GM18498 (cell line): ENCODE measurements around the gene SHH.

ENCODE experiments used
- ATAC-seq: cut with Tn5 transposase; IDR thresholded peaks from one replicate; pipeline ENCODE4 v1.9.1; 2021; ENCODE audit warnings: mild to moderate bottlenecking, moderate library complexity; ENCODE audit not compliant: unreplicated experiment

SHH gene

DNA sequence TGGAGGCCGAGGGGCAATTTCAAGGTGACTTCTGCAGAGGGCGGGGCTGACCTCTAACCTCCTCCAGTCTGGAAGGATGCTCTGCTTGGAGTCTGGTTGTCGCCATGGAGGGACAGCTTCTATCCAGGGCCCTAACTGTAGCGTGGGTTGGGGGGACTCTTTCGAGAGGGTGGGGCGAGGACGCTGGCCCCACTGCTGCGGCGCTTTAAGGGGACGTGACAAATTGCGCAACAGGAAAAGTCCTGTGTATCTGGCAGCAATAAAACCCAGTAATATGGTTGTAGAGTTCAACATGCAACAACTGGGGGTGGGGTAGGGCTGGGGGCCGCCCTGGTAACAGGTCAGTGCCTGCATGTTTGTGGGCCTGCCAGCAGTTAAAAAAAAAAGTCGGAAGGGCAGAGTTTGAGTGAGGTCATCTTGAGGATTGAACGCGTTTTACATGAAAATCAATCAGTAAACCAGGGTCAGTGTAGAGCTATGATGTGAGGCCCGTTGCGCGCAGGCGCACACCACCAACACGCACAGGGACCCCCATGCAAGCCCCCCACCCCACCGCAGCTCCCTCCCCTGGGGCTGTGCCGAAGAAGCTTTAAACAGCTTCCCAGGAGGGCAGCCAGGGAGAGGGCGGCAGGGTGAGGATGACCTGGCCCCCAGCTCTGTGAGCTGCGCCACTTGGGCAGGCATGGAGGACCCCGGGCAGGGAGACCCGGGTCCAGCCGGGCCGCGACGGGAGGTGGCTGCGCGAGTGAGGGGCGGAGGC, 4.3 kb downstream of the SHH start:
- no peak for ATAC-seq

DNA sequence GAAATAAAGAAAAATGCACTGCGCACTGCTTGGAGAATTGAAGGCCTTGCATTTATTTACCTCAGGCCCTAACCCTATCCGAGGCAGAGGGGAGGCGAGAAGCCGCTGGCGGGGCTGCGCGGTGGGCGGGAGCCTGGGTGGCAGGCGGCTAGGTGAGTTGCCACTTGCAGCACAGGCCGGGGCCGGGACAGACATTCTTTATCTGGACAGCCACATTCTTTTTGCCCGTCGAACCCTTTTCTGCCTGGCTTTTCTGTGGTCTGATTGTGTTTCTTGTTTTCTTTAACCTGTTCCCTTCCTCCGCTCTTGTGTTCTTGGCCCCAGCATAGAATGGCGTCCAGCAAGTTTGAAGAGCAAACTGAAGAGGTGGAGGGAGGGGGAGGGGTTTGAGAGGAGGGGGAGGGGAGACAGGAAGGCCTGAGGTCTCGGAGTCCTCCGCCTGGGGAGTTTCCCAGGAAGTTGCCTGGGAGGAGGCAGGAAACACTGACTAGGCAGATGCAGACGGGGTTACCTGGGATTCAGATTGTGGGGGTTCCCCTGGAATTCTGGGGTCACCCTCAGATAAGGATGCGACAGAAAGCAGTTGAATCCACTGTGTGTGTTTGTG, 5.1 kb downstream of the SHH start:
- no peak for ATAC-seq

DNA sequence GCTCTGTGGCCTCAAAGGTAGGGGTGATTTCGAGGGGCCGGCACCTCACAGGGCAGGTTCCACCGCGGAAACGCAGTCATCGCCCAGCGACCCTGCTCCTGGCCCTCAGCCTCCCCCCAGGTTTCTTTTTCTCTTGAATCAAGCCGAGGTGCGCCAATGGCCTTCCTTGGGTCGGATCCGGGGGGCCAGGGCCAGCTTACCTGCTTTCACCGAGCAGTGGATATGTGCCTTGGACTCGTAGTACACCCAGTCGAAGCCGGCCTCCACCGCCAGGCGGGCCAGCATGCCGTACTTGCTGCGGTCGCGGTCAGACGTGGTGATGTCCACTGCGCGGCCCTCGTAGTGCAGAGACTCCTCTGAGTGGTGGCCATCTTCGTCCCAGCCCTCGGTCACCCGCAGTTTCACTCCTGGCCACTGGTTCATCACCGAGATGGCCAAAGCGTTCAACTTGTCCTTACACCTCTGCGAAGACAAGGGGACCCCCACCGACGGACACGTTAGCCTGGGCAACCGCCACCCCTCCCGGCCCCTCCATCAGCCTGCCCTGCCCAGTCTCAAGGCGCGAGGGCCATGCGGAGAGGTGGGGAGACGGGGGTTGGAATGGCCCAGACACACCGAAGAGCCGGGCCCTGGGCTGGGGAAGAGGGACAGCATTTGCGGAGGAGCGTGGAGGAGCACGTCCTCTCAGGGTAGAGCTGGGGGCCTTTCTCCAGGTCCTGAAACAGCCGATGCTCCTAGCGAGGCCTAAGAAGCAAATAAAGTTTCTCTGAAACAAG, 6.0 kb downstream of the SHH start:
- ATAC-seq = no peak

DNA sequence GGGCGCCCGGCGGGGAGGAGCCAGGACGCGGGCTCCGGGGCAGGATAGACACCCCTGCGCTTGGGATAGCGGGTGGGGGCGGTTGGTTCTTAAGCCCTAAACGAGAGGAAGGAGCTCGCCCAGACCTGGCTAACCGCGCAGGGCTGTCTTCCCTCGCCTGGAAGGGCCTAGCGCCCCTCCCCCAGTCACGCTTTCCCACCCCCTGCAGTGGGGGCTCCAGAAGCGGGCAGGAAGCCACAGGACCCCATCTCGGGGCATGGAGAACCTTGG, 6.5 kb downstream of the SHH start:
- ATAC-seq = peak; percentile 0

DNA sequence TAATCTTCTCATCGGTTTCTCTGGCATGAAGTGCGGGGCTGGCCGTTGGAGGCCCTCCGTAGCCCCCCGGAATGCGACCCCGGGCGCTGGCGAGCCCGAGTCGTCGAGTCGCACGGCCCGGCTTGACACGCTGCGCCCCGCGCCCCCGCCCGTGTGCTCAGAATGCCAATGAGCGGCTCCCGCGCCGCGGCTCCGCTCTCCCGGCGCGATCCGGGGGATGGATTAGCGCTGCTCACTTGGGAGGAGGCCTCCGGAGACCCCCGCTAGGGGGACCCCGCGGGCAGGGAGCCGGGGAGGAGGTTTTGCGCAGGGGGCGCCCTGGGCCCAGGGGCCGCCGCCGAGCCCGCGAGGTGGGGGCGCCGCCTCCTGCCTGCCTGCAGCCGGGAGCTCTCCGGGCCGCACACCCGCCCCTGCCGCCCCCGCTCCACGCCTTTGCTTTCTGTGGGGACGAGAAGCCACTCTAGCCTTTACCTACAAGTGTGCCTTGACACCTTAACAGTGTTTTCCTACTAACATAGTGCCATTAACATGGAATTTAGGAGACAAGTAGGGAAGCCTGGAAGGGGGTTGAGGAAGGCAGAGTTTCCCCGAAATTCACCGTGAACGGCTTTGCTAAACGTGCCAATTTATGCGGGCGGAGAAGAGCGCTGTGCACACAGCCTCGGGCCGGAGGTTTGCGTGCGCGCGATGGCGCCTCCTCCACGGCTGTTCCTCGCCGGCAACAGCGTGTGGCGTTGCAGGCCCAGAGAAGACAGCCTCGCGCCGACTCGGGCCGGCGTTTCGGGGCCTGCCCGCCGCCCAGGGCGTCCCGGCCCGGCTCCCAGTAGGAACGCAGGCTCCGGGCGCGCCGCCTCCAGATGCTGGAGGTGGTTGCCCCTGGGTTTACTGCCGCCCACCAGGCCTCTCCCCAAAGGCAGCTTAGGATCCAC, 7.1 kb downstream of the SHH start:
- peak; percentile 68 for ATAC-seq

DNA sequence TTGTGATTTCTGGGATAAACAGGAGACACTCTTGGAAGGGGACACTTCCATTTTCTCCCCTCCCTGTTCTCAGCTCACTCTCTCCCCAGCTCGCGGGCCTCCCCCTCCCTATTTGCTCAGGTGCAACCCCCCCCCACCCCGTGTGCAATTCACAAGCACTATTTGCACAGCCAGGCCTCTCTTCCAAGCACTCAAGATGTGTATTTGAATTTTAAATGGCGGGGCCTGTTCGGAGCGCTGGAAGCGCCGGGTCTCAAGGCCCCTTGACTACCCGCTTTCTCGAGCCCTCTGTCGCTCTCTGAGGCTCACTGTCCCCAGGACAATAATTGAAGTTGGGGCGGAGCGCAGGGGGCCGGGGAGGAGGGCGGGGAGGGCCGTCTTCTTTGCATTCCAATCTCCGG, 7.8 kb downstream of the SHH start:
- ATAC-seq = no peak

DNA sequence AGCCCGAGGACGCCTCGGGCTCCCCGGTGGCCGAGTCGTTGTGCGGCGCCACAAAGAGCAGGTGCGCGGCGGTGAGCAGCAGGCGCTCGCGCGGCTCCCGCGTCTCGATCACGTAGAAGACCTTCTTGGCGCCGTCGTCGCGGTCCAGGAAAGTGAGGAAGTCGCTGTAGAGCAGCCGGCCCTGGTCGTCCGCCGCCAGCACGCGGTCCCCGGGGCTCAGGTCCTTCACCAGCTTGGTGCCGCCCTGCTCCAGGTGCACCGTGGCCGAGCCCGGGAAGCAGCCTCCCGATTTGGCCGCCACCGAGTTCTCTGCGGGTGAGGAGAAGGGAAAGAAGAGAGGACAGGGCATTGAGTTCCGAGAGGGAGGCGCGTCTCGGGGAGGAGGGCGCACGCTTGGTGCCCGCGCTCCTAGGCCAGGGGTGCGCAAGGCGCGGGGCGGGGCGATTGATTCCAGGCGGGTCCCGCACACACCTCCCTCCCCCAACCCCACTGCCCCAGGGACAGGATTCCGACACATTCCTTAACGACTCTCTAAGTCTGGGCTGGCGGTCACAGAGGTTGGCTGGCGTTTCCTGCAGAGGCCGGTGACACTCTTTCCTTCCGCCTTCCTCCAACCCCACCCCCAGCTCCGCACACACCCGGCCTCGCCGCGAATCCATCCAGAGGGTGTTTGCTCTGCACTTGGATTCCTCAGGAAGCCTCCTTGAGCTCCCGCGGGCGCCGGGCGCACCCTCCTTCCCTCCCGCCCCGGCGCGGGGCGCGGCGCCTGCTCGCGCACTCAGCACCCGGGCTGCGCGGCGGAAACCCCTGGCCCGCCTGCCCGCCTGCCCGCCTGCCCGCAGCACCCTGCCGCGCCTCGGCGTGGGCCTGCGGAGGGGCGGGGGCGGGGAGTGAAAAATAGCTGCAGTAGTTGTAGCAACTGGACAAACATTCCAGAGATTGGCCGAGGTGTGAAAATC, 8.6 kb downstream of the SHH start:
- ATAC-seq = no peak

DNA sequence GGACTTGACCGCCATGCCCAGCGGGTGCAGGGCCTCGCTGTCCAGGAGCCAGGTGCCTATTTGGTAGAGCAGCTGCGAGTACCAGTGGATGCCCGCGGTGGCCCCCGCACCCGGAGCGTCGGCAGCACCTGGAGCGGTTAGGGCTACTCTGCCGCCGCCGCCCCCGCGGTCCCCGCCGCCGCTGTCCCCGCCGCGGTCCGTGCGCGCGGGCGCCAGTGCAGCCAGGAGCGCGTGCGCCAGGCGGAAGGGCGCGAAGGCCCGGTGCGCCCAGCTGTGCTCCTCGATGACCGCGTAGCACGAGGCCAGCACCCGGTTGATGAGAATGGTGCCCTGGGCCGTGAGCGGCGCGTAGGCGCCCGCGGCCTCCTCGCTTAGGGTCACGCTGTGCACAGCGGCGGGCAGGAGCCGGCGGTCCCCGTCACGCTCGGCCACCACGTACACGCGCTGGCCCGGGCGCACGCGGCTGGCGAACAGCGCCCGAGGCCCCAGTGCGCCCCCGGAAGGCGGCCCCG, 9.3 kb downstream of the SHH start:
- ATAC-seq = no peak

DNA sequence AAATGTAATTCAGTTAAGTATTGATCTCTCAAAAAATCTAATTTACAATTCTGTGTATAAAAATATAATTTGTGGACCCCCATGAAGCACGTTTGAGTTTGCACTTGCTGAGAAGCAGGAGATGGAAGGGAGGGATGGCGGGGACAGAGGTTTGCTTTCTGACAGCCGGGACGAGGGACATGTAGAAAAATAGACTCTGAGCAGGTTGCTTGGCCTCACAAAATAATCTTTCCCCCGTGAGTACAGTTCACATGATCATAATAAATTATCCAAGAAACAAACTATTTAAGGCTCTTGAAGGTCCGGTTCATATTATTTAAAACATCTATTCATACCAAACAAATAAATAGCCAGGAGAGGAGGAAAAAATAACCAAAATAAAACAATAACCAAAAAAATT, 10.0 kb downstream of the SHH start:
- ATAC-seq = no peak

DNA sequence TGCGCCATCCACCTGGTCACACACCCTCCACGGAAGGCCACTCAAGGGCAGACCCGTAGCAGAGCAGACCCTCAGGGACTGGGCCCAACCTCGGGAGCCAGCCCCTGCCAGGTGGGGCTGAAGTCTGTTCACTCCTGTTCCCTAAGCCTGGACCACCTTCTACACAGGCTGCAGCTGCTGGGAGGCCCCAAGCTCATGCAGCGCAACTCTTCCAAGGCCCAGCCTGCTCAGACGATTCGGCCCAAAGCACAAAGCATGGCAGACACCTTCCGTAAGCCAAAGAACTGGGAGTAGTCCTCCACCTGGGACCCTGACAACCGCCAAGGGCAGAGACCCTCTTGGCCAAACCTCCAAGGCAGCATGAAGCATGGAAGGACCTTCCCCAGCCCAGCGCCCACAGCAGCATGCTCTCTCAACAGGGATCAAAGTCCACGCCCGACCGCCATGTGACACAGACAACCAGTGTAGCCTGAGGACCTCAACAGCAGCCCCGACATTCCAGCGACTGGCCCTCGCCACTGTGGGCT, 11.5 kb downstream of the SHH start:
- ATAC-seq = no peak

DNA sequence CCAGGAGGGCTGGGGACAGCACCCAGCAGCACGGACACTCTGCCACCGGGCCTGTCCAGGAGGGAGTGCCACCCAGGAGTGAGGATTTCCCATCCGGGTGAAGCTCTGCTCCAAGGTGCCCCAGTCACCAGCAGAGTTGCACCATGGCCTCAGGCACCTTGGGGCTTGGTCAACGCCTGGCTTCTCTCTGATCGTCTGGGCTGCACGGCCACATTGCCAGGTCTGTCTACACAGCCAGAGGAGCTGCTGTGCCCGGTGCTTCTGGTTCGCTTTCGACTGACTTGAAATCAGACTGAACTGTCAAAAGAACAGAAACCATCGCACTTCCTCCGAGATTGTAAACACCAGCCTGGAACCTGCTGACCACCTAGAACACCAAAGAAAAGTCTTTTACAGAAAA, 12.0 kb downstream of the SHH start:
- ATAC-seq = no peak

DNA sequence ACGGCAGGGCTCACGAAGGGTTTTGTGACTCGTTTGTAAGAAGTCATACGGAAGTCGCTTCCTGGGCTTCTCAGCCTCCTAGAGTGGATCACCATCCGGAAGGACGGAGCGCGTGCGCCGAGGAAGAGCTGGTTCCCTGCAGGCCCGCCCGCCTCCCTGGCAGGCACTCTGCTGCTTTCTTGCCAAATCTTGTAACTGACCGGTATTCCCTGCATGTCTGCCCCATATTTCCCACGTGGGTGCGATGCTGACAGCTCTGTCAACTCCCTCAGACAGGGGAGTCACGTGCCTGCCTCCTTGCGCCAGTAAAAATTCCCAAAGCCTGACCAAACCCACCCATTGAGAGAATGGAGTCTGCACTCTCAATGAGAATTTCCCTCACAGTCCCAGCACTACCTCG, 12.7 kb downstream of the SHH start:
- ATAC-seq = no peak

DNA sequence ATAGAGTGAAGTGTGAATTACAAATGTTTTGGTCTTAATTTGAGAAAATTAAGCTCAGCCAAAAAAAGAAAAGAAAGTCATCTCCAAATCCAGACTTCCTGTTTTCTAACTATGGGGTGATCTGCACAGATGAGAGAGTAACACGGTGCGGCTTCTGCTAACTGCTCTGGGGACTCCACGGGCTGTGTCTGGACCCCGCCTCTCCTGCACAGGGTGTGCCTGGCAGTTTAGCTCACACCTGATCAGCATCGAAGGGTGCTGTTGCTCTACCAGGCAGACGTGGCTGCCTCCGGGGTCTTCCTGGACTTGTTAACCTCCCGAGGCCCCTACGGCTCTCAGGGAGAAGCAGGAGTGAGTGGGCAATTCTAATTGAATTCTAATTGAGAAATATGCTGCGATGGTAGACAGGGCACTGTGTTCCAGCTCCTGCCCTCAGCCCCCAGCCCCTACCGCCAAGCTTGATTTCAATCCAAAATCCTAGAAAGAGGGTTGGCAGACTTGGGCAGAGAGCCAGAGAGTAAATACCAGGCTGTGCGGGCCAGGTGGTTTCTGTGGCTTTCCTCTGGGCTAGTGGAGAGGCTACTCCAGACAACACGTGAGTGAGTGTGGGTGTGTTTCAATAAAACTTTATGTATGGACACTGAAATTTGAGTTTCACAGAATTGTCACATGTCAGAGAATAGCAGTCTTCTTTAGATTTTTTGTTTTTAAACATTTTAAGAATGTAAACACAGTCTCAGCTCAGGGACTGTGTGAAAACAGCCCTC, 13.4 kb downstream of the SHH start:
- no peak for ATAC-seq

DNA sequence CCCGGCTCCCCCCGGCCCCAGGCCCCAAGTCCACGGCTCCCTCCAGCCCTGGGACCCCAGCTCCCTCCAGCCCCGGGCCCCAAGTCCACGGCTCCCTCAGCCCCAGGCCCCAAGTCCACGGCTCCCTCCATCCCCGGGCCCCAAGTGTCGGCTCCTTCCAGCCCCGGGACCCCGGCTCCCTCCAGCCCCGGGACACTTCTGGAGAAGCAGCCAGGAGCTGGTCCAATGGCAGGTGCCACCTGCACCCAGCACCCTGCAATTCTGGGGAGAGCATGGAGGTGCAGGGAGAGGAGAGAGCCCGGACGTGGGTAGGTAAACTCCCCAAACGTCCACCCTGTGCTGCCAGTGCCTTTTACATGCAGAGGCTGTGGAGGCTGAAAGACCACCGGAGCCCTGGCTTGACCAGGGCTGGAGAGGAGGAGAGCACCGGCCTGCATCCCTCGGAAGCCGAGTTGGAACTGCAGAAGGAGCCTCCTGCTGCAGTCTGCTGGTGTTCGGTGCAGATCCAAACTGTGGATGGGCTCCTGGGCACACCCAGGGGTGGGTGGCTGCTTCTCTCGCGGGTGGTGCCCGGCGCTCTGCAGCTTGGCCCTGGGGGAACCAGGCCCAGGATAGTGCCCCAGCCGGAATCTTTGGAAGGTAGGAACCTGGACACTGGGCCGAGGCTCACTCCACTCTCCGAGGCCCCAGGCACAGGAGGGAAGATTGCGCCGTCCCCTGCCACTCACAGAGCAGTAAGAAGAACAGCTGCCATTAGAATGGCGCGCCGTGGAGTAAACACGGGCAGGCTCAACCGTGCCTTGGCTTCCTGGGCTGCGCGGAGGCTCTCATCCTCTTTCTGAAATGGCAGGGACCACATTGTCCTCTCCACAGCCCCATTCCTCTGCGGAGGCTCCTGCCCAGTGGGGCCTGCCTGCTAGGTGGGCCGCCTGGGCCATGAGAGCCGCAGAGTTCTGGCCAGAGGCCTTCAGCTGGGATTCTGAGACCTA, 14.7 kb downstream of the SHH start:
- no peak for ATAC-seq

DNA sequence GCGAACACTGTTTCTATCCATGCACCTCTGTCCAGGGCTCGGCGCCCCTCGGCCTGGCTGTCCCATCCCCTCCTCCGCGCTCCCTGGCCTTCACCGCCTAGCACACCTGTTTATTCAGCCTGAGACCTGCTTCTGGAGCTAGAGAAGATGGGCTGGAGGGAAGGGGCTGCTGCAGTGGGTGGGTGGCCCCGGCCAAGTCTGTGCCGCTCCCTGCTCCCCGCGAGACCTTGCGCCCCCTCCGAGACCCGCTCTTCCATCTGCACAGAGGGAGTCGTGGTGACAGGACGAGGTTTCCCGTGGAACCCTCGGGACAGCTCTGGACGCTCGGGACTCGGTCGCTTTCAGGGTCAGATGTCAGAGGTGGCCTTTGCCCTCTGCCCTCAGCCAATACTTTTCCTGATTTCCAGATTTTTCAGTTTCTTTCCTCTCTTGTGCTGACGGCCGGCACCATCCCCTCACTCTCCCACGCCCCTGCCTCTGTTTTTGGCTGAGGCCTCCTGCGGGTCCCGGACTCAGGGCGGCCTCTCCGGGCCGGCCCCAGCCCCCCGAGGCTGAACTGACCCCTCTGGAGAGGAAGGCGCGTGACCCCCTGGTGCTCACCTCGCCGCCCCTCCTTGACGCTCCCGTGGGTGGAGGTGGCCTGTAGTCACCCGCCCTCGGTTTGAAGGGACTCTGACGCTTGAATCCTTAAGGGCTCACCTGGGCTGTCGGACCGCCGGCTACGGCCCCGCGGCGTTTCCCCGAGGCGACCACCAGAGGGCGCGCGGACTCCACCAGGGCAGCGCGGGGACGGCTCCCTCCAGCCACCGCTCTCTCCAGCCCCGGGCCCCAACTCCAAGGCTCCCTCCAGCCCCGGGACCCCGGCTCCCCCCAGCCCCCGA, 15.6 kb downstream of the SHH start:
- ATAC-seq = peak; percentile 82

DNA sequence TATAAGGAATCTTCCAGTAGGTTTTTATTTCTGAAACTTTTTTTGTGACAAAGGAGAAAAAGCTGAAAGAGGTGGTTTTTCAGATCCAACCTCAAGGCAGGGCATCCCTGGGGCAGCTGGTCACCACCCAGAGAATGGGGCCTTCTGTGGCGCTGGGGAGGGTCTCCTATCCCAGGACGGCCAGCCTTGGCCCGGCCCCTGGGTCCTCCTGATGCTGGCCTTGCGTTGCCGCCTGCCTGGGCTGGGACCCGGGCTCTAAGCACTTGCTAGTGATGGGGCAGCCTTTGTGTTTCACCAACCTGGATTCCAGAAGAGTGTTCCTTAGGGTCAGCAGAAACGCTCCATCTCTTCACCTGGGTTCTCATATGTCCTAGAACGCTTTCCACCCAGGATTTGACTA, 16.3 kb downstream of the SHH start:
- ATAC-seq = no peak

DNA sequence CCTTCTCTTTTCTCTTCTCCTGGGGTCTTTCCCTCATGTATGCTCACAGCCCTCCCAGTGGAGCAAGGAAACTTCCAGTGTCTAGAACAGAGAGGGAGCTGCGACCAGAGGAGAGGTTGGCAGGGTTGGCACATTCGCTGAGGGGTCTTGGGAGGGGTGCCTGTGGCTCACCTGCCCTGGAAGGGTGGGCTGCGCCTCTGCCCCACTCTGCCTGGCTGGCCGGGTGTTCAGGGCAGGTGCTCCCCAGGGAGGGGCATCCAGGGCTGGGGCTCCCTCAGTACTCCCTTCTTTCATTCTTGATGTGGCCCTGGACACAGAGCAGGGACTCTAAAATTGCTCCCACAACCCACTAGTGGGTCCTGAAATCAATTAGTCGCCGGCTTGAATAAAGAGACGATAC, 16.9 kb downstream of the SHH start:
- ATAC-seq = no peak
